GM23338 (cell line): ENCODE measurements around the gene SUPT7L. TPM values are rescaled to one million over a fixed set of nuclear protein-coding genes. Genes with fewer than 3 reads are reported as not detected.
A peak's percentile ranks its signal among the peaks of the same experiment; 100 is the strongest.

Experiments used
- ATAC-seq: fragments of 200-7000 bp; cut with Tn5 transposase; 3 replicates; pipeline ENCODE4 v1.9.1; 2020
- DNase-seq: peaks from one replicate; pipeline ENCODE4 v3.0.0-alpha.2; 2015; ENCODE audit warnings: low spot score
- H2AFZ ChIP-seq: fragments of 200-600 bp; sonication (generic); 2 replicates; pipeline ENCODE4 v1.8.0; 2016; ENCODE audit warnings: antibody characterized with exemption, mild to moderate bottlenecking, moderate library complexity
- H3F3A ChIP-seq: fragments of 200-600 bp; sonication (generic); replicated peaks from 2 replicates; pipeline ENCODE4 v1.8.0; 2017; ENCODE audit warnings: antibody characterized with exemption, mixed run types, low read depth
- H3K27ac ChIP-seq: fragments of 200-600 bp; sonication (generic); 2 replicates; pipeline ENCODE4 v1.6.1; 2016; ENCODE audit warnings: low read depth
- H3K27me3 ChIP-seq: fragments of 200-600 bp; sonication (generic); 2 replicates; pipeline ENCODE4 v1.8.0; 2016; ENCODE audit warnings: mild to moderate bottlenecking, mixed run types, moderate library complexity; ENCODE audit not compliant: insufficient read depth
- H3K36me3 ChIP-seq: fragments of 200-600 bp; sonication (generic); 2 replicates; pipeline ENCODE4 v1.8.0; 2016; ENCODE audit warnings: mild to moderate bottlenecking; ENCODE audit not compliant: insufficient read depth
- H3K4me1 ChIP-seq: fragments of 200-600 bp; sonication (generic); 2 replicates; pipeline ENCODE4 v1.8.0; 2016; ENCODE audit warnings: mild to moderate bottlenecking, moderate library complexity; ENCODE audit not compliant: insufficient read depth
- H3K4me2 ChIP-seq: fragments of 200-600 bp; sonication (generic); 2 replicates; pipeline ENCODE4 v1.7.1; 2017; ENCODE audit warnings: mixed run types
- H3K4me3 ChIP-seq: fragments of 200-600 bp; sonication (generic); 2 replicates; pipeline ENCODE4 v1.6.1; 2016; ENCODE audit warnings: mixed run types
- H3K79me2 ChIP-seq: fragments of 200-600 bp; sonication (generic); replicated peaks from 2 replicates; pipeline ENCODE4 v1.8.0; 2017; ENCODE audit warnings: mild to moderate bottlenecking; ENCODE audit not compliant: insufficient read depth
- H3K9me2 ChIP-seq: fragments of 200-600 bp; sonication (generic); 2 replicates; pipeline ENCODE4 v1.8.0; 2017; ENCODE audit not compliant: insufficient read depth
- H4K20me1 ChIP-seq: fragments of 200-600 bp; sonication (generic); replicated peaks from 2 replicates; pipeline ENCODE4 v1.8.0; 2017; ENCODE audit warnings: mild to moderate bottlenecking; ENCODE audit not compliant: insufficient read depth
- H3K27ac Mint-ChIP-seq: 2 replicates; pipeline ENCODE4 v1.8.0; 2020; ENCODE audit warnings: inconsistent platforms, mild to moderate bottlenecking, moderate library complexity, mixed read lengths
- H3K27me3 Mint-ChIP-seq: 3 replicates; pipeline ENCODE4 v1.8.0; 2022; ENCODE audit warnings: low read depth, mild to moderate bottlenecking, moderate library complexity, mixed read lengths, inconsistent platforms; ENCODE audit not compliant: insufficient read depth, poor library complexity
- H3K36me3 Mint-ChIP-seq: 3 replicates; pipeline ENCODE4 v1.8.0; 2021; ENCODE audit warnings: low read depth, mild to moderate bottlenecking, inconsistent platforms, moderate library complexity, mixed read lengths
- H3K4me1 Mint-ChIP-seq: 3 replicates; pipeline ENCODE4 v1.8.0; 2020; ENCODE audit warnings: mild to moderate bottlenecking, inconsistent platforms, mixed read lengths
- H3K4me3 Mint-ChIP-seq: 3 replicates; pipeline ENCODE4 v1.8.0; 2021; ENCODE audit warnings: moderate library complexity, mild to moderate bottlenecking, inconsistent platforms, mixed read lengths
- H3K9me3 Mint-ChIP-seq: 3 replicates; pipeline ENCODE4 v1.8.0; 2020; ENCODE audit warnings: moderate library complexity, mild to moderate bottlenecking, inconsistent platforms, mixed read lengths
- CREB1 ChIP-seq: fragments of 250-450 bp; sonication (Bioruptor Pico); IDR thresholded peaks from 2 replicates; pipeline ENCODE4 v1.5.0; 2020; ENCODE audit warnings: low read depth, mild to moderate bottlenecking, moderate library complexity
- ETS1 ChIP-seq: IDR thresholded peaks from 2 replicates; pipeline ENCODE4 v1.6.1; 2016; ENCODE audit warnings: antibody characterized with exemption
- EZH2 ChIP-seq: fragments of 200-600 bp; sonication (generic); IDR thresholded peaks from one replicate; pipeline ENCODE4 v1.8.0; 2017; ENCODE audit warnings: antibody characterized with exemption, mild to moderate bottlenecking, low read depth; ENCODE audit not compliant: unreplicated experiment
- EZH2phosphoT487 ChIP-seq: fragments of 200-600 bp; sonication (generic); IDR thresholded peaks from one replicate; pipeline ENCODE4 v1.8.1; 2018; ENCODE audit warnings: antibody characterized with exemption; ENCODE audit not compliant: unreplicated experiment
- NANOG ChIP-seq: IDR thresholded peaks from 2 replicates; pipeline ENCODE4 v1.6.1; 2016; ENCODE audit warnings: antibody characterized with exemption, borderline replicate concordance
- POLR2AphosphoS5 ChIP-seq: IDR thresholded peaks from 2 replicates; pipeline ENCODE4 v1.6.1; 2016; ENCODE audit warnings: antibody characterized with exemption, low read depth
- ZNF462 ChIP-seq: fragments of 250-450 bp; sonication (Bioruptor Pico); IDR thresholded peaks from 2 replicates; pipeline ENCODE4 v1.5.0; 2020; ENCODE audit warnings: mild to moderate bottlenecking, moderate library complexity
- polyA plus RNA-seq: library from polyadenylated mRNA; unstranded; fragments of >200 nt; fragmentation: Nextera tagmentation; extraction: Ambion mirVana; gene quantifications from 2 replicates; pipeline ENCODE4 v1.2.1, GENCODE V29; 2016
- total RNA-seq: library from RNA; depleted of rRNA; stranded (reverse); fragments of >200 nt; shearing (Covaris generic); gene quantifications from 2 replicates; pipeline ENCODE4 v1.2.3, GENCODE V29; 2014

SUPT7L gene
- total and polyA plus RNA-seq, 2 experiments from 2014 or later: 13.7 to 16.5 TPM

- no peaks in the 10 kb centered on the region; the same call in 1 of the 2 replicates for H4K20me1 ChIP-seq
- Mint-ChIP-seq H3K4me3 (no peak overlapping the region), H3K9me3 (no peaks in the 10 kb centered on the region; the same call in 2 of the 3 replicates), H3K27ac (no peak overlapping the region), H3K4me1 (no peaks in the 10 kb centered on the region), H3K36me3 (peaks cover 42% of the 10 kb centered on the region), H3K27me3 (no peaks in the 10 kb centered on the region)
- peaks cover 15% of the 10 kb centered on the region for H3K36me3 ChIP-seq
- no peak for TF ChIP-seq EZH2
- no peak overlapping the region for H2AFZ ChIP-seq
- no peak overlapping the region for H3K4me2 ChIP-seq
- H3K4me1 ChIP-seq: no peaks in the 10 kb centered on the region
- no peaks in the 10 kb centered on the region for H3K9me2 ChIP-seq
- no peaks in the 10 kb centered on the region for H3K79me2 ChIP-seq
- H3K4me3 ChIP-seq: no peak overlapping the region
- H3K27me3 ChIP-seq: no peaks in the 10 kb centered on the region
- no peaks in the 10 kb centered on the region for H3F3A ChIP-seq
- DNase-seq (no peak), ATAC-seq (no peak)
- H3K27ac ChIP-seq: no peak overlapping the region
These were observed 7.8 kb upstream of the SUPT7L start for GRCh38 chr2:27671235-27671634.

GRCh38 chr2:27667446-27667845, 4.0 kb upstream of the SUPT7L start:
- ATAC-seq: no peak
- Histone ChIP-seq H4K20me1 (no peaks in the 10 kb centered on the region; the same call in 1 of the 2 replicates), H2AFZ (no peak overlapping the region), H3K27me3 (no peaks in the 10 kb centered on the region), H3K4me2 (no peak overlapping the region), H3K4me3 (no peak overlapping the region), H3K79me2 (peaks cover 20% of the 10 kb centered on the region), H3K4me1 (peaks cover 14% of the 10 kb centered on the region), H3K36me3 (peaks cover 15% of the 10 kb centered on the region), H3K9me2 (no peaks in the 10 kb centered on the region), H3K27ac (no peak overlapping the region), H3F3A (no peaks in the 10 kb centered on the region)
- no peak overlapping the region for H3K4me3 Mint-ChIP-seq
- peaks cover 8% of the 10 kb centered on the region; the same call in 1 of the 3 replicates for H3K4me1 Mint-ChIP-seq
- H3K27ac Mint-ChIP-seq: no peak overlapping the region
- H3K27me3 Mint-ChIP-seq: peaks cover 7% of the 10 kb centered on the region
- no peaks in the 10 kb centered on the region; the same call in 2 of the 3 replicates for H3K9me3 Mint-ChIP-seq
- TF ChIP-seq NANOG: no peak
- no peak for TF ChIP-seq POLR2AphosphoS5
- no peak for DNase-seq
- H3K36me3 Mint-ChIP-seq: peaks cover 36% of the 10 kb centered on the region

- Mint-ChIP-seq H3K27me3 (peaks cover 7% of the 10 kb centered on the region), H3K4me3 (peak overlapping the region; percentile 98), H3K9me3 (no peaks in the 10 kb centered on the region; the same call in 2 of the 3 replicates), H3K4me1 (peaks cover 8% of the 10 kb centered on the region; the same call in 1 of the 3 replicates), H3K27ac (0 out of 2 replicates have a peak overlapping the region, but pooled peaks have one; percentile 32), H3K36me3 (peaks cover 47% of the 10 kb centered on the region)
- Histone ChIP-seq H3K4me2 (peak overlapping the region; percentile 98), H3K27me3 (no peaks in the 10 kb centered on the region), H4K20me1 (no peaks in the 10 kb centered on the region), H3K36me3 (peaks cover 19% of the 10 kb centered on the region), H3F3A (no peaks in the 10 kb centered on the region), H2AFZ (peak overlapping the region; percentile 100), H3K4me3 (peak overlapping the region; percentile 83), H3K79me2 (peaks cover 27% of the 10 kb centered on the region), H3K9me2 (no peaks in the 10 kb centered on the region), H3K27ac (no peak overlapping the region), H3K4me1 (peaks cover 14% of the 10 kb centered on the region)
- no peak for ATAC-seq
- DNase-seq: no peak
- TF ChIP-seq ZNF462: no peak
- TF ChIP-seq ETS1: no peak
- TF ChIP-seq EZH2phosphoT487: no peak
- TF ChIP-seq CREB1 (CRISPR knock-in tag): no peak
These were observed 1.4 kb upstream of the SUPT7L start for GRCh38 chr2:27664622-27665363.
